Fibroblast of mammary gland (primary cell): Measurements from ENCODE around the gene KRTCAP3.
A peak's percentile ranks its signal among the peaks of the same experiment; 100 is the strongest.

Source experiments
- DNase-seq: peaks from one replicate; pipeline ENCODE4 v3.0.0-alpha.2; 2010; ENCODE audit warnings: low read depth
- H3K4me3 ChIP-seq: 2 replicates; pipeline ENCODE4 v1.5.1; 2011; ENCODE audit warnings: low read depth, mild to moderate bottlenecking, low read length, moderate library complexity; ENCODE audit not compliant: control insufficient read depth
- CTCF ChIP-seq: conservative IDR thresholded peaks from 2 replicates; pipeline ENCODE4 v1.5.1; 2011; ENCODE audit warnings: low read depth, low read length, inconsistent platforms; ENCODE audit not compliant: control insufficient read depth, insufficient read depth

KRTCAP3 gene

GRCh38 chr2:27461118-27461517, 18.9 kb downstream of the KRTCAP3 start:
- no peak for TF ChIP-seq CTCF
- H3K4me3 ChIP-seq = no peak overlapping the region

GRCh38 chr2:27464443-27464842, 22.3 kb downstream of the KRTCAP3 start:
- no peak overlapping the region for H3K4me3 ChIP-seq
- no peak for TF ChIP-seq CTCF
- DNase-seq = no peak

More at GRCh38 chr2:27461118-27461517, 18.9 kb downstream of the KRTCAP3 start:
- no peak for DNase-seq

DNA sequence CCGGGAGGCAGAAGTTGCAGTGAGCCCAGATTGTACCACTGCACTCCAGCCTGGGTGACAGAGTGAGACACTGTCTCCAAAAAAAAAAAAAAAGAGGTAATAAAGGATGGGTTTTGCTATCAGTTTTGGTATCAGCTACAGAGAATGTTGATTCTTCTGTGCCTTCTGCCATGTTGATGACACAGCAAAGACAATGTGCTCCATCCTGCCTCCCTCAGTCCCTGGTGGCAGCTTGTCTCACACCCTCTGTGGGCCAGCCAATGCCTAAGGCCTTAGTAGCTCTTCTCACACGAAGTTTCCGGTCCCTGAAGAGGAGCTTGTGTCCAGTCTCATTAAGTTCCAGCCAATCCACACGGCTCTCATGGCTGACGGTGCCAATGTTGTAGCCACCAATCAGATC, 29.8 kb downstream of the KRTCAP3 start:
- no peak for TF ChIP-seq CTCF
- no peak for DNase-seq
- no peak overlapping the region for H3K4me3 ChIP-seq

DNA sequence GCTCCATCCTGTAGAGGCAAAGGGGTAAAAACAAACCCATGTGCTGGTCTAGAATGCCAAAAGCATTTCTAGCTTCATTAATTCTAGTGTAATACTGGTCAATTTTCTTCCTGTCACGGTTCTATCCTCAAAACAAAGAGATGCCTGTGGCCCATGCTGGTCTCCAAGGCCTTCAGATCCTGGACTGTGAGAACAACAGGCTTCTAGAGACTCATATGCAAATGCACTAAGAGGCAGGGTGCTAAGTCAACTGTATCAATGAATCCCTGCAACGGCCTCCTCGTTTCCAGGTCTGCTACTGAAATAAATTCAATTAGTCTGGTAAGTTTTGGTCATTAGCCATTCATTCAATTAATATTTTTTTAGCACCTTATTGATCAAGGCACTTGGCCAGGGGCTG, 43.3 kb downstream of the KRTCAP3 start:
- no peak for TF ChIP-seq CTCF
- DNase-seq = no peak
- H3K4me3 ChIP-seq = no peak overlapping the region

DNA sequence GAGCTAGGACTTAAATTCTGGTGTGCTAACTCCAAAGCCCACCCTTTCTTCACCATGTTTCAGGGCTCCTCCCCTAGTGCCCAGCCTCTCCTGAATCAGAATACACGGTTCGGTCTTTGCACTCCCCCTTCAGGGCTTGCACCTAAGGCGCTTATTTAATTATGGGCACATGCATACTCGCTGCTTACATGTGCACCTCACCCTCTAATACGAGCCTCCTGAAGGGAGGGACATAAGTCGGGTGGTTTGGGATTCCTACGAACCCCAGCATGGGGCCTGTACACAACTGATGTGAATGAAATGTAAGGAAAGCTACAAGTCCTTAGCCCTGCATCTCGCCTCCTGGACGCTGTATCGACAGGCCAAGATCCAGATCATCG, 46.9 kb downstream of the KRTCAP3 start:
- DNase-seq = peak; percentile 35
- H3K4me3 ChIP-seq = peak overlapping the region; percentile 96
- TF ChIP-seq CTCF = peak; percentile 7

DNA sequence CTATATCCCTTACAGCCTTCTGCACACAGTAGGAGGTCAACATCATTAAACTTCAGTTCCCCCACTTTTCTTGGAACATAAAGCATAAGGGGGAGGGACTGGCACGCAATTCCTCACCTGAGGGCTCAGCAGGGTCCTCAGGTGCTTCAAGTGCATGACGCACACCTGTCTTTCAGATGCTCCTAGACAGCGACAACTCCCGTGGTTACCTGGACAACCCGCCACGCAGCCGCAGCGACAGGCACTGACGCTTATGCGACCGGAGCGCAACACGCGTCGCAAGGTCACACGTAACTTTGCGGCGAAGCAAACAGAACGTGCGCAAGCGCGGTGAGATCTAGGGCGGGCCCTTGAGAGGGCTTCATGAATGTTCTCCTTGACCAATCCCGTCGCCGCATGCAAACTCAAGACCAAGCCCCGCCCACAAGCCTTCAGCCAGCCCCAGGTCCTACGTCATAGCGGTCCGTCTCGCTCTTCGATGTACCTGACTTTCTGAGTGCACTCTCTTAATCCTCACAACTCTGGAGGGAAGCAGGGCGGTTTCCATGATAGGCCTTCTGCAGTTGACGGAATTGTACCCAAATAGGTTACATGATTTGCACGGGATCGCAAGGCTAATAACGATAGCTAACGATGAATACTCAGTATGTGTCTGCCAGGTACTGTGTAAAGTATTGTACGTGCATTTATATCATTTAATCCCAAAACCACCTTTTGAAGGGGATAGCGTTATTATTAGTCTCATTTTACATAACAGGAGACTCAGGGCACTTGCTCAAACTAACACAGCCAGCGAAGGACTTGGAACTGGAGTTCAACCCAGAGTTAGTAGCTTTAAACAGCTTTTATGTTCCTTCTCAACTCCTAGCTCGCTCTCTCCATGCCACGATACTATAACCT, 47.6 kb downstream of the KRTCAP3 start, which contains the start of gene IFT172:
TSS of gene IFT172 (minus strand) at position 246 of the 900 bp plus-strand sequence. CDS start at position 156, 90 bp downstream.
- TF ChIP-seq CTCF = no peak
- peak within 1 kb of the TSS; percentile 96 for H3K4me3 ChIP-seq
- peak; percentile 98 for DNase-seq
